HG02981 (cell line): Measurements from ENCODE around the gene IQSEC3.

ENCODE experiments used
- ATAC-seq: cut with Tn5 transposase; IDR thresholded peaks from one replicate; pipeline ENCODE4 v1.9.1; 2021; ENCODE audit warnings: mild to moderate bottlenecking, moderate library complexity; ENCODE audit not compliant: unreplicated experiment

Gene IQSEC3

DNA sequence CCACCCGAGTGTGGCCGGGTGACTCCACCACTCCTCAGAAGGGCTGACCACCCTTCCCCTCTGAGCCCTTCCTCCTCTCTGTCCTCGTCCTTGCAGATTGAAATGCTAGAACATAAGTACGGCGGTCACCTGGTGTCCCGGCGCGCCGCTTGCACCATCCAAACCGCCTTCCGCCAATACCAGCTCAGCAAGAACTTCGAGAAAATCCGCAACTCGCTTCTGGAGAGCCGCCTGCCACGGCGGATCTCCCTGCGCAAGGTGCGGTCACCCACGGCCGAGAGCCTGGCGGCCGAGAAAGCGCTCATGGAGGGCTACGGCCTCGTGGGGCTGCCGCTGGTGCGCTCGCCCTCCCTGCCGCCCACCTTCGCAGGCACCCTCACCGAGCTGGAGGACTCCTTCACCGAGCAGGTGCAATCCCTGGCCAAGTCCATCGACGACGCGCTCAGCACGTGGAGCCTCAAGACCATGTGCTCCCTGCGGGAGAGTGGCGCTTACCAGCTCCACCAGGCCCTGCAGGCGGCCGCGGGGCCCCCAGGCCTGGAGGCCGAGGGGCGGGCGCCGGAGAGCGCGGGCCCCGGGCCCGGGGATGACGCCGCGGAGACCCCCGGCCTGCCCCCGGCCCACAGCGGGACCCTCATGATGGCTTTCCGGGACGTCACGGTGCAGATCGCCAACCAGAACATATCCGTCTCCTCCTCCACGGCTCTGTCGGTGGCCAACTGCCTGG, 71.8 kb downstream of the IQSEC3 start:
- ATAC-seq, result no peak

DNA sequence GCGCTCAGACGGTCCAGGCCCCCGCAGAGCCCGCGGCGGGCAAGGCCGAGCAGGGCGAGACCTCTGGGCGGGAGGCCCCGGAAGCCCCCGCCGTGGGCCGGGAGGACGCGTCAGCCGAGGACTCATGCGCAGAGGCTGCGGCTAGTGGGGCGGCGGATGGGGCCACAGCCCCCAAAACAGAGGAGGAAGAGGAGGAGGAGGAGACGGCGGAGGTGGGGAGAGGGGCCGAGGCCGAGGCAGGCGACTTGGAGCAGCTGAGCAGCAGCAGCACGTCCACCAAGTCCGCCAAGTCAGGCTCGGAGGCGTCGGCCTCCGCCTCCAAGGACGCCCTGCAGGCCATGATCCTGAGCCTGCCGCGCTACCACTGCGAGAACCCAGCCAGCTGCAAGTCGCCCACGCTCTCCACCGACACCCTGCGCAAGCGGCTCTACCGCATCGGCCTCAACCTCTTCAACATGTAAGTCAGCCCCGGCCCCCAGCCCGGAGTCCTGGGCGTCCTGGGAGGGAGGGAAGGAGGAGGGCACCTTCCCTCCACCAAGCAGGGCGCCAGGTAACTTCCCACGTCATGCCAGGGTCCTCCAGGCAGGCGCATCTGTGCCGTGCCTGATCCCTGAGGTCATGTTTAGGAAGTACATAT, 72.4 kb downstream of the IQSEC3 start:
- no peak for ATAC-seq

DNA sequence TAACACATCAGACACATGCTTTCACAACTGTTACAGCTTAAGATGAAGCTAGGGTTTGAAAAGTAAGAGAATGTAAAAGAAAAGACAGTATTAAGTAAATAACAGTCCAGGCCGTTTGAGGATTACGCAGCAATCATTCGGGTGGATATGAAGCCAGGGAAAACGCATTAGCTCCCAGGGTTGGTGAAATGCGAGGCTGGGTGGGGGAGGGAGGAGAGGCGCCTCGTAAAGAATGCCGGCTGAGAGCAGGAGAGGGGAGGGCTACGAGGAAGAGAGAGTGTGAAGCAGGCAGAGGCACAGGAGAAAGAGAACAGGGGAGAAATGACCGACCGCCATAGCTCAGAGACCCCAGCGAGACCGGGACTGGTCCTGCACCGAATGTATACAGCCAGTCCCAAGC, 73.0 kb downstream of the IQSEC3 start:
- ATAC-seq, result no peak

DNA sequence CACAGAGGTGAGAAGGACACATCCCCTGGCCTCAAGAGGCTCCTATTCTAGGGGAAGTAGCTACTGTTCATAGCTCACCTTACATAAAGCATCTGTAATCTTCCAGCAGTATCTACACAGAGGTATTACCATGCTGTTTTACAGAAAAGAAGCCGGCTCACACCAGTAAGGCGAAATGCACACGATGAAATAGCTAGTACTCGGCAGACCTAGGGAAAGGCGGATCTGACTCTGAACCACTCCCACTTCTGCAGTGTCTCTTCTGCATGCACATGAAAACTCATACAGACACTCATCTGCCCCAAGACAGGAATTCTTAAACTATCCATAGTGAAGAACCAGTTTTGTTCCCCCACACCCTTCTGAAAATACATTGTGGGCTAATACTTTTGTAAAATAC, 73.6 kb downstream of the IQSEC3 start:
- ATAC-seq, result no peak

DNA sequence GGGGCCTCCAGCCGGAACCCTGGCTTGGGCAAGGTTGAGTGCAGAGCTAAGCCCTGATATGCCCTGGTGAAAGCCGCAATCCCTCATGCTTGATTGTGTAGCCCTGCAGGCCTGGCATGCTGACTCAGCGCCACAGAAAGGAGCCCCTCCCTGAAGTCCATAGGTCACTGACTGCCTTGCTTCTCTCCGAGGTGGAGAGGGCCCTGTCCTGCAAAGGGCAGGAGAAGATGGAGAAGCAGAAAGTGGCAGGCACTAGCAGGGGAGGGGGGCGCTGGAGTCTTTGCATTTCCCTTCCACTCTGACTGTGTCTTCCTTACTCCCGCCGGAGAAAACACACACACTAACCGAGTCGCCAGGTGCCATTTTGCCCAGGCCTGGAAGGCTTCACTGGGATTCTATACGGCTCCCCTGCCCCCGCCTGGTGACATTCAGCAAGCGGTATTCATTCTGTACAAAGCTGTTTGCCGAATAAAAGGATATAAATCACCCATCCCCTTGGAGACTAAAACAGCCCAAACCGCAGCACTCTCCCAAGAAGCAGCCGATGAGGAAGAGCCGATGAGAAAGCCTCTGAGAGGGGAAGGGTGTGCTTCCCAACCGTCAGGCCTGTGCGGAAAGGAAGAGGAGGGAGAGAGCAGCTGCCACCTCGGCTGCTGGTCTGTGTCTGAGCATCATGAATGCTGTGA, 77.5 kb downstream of the IQSEC3 start:
- no peak for ATAC-seq

DNA sequence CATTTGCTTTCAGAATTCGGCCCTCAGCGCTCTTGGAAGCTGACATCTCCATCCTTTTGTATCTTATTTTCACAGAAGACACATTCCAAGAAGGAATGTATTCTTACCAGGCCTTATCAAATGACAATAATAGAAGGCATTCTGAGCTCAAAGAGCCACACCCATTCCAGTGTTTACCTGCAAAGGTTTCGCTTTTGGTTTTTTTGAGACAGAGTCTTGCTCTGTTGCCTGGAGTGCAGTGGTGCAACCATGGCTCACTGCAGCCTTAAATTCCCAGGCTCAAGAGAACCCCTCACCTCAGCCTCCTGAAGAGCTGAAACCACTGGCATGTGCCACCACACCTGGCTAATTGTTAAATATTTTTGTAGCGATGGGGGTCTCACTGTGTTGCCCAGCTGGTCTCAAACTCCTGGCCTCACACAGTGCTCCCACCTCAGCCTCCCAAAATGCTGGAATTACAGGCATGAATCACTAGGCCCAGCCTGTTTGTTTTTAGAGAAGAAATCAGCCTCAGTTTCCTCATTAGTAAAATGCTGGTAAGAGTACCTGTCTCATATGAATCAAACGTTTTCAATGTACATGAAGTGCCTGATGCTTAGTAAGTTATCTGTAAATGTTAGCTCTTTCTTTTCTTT, 78.2 kb downstream of the IQSEC3 start:
- no peak for ATAC-seq

DNA sequence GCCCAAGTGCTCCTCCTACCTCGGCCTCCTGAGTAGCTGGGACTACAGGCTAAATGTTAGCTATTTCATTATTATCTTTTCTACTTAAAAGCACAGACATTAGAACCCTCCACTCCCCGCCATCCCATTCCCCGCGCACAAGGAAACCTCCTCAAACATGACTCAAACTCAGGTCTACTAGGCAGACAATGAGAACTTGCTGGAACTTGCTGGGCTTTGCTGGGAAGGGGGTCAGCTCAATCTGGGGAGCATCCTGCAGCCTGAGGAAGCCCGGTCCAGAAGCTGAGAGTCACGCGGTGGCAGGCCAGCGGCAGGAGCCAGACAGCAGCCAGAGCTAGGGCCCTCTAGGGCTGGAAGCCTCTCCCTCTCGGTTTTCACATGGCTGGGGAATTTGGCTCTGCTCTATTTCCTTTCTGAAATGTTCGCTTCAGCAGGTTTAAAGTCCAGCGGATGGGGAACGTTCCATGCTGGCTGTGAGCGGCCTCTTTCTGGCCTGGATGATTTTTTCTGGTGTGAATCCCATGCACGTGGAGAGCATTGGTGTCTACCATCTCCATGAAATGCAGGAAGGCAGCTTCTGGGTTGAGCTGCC, 78.9 kb downstream of the IQSEC3 start:
- no peak for ATAC-seq

DNA sequence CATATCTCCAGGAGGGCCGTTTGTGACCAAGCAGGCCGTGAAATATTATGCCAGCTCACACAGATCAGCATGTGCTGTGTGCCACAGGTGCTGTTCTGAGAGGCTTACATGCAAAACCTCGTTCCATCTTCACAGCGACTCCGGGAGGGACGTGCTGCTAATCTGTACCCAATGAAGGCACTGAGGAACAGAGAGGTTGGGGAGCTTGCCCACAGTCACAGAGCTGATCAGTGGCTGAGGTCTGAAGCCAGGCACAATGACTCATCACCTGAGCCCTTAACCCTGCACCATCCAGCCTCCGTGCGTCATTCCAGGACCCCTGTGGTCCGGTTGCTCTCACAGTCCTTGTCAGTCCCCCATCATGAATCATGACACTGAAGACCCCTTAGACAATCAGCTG, 80.7 kb downstream of the IQSEC3 start:
- ATAC-seq, result no peak

DNA sequence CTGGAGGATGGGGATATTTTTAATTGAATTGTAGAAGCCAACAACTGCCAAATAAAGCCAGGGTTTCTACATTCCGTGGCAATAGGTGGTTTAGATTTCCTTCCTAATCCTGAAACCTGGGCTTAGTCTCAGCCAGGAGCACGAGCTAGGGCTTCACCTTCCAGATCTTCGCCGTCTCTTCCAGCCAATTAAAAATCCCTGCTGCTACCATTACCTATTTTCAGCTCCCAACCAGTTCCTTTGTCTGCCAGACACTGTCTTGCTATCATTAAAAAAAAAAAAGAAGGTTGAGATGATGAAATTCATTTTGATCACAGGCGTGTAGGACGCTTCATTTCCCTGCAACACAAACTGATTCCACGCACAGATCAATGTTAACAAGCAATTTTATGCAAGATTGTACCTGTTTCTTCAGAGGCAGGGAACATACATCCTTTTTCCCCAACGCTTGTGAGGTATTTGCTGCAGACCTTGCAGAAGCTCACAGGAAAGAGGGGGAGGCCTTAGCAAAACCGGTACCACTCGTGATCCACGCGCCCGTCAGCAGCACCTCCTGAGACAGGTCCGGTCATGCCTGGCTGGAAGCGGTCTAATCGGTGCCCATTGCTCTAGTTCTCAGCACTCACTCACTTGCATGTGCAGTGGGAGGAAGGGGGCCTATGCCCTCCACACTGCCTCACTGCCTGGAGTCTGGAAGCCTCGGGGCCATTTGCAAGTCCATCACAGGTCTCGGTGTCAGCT, 82.3 kb downstream of the IQSEC3 start:
- ATAC-seq, result no peak

DNA sequence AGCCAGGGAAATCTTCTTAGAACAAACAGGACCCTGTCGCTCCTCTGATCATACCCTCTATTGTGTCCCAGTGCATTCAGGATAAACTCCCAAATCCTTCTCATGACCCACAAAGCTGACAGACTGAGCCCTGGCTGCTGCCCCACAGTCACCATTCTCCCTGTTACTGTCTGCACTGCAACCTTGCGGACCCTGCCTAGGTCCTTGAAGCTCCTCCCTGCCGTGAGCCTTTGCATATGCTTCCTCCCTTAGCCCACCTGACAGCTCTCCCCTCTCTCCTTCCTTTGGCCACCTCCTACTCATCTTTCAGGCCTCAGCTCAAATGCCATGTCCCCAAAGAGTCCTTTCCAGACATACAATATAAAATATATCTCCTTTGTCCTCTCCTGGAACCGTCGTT, 85.0 kb downstream of the IQSEC3 start:
- ATAC-seq, result no peak

DNA sequence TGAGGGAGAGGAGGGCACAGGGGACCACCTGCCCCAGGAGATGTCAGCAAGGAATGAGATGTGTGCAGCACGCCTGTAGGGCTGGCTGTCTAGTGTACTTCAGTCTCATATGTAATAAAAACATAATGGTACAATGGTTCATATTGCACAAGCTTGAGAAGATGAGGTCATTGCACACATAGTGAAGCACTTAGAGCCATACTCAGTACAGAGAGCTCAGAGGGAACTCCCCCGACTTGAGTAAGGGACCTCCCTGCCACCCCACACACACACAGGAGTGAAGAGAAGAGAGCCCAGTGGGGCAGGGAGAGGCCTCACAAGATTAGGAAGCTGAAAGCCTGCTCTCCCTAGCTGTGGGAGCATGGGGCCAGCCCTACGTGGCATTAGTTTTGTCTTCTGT, 85.9 kb downstream of the IQSEC3 start:
- no peak for ATAC-seq

DNA sequence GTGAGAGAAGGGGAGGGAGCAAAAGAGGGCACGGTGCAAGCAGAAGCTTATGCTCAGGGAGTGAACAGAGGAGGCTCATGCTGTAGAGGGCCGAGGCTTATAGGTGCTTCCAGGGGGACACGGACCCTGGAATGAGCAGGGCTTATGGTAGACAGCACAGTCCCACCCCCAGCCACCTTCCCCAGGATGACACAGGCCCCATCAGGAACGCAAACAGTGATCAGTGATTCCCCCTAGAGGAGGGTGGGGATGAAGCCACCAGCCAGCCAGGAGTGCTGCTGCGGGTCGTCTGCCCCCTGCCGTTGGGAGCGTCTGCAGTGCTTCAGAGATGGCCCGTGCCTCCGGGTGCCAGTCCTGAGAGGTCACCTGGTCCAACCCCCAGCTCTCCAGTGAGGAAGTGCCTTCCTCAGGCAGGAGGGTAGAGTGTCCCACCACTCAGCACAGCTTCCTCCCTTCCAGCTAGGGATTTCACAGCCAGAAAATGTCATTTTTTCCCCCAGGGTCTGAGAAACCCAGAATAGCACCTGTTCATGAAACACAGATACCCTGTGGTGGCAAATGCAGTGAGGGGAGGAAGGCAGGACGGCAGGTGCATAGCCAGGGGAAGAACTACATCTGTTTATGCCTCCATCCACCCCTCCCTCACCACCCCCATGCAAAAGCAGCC, 86.6 kb downstream of the IQSEC3 start:
- ATAC-seq, result no peak

DNA sequence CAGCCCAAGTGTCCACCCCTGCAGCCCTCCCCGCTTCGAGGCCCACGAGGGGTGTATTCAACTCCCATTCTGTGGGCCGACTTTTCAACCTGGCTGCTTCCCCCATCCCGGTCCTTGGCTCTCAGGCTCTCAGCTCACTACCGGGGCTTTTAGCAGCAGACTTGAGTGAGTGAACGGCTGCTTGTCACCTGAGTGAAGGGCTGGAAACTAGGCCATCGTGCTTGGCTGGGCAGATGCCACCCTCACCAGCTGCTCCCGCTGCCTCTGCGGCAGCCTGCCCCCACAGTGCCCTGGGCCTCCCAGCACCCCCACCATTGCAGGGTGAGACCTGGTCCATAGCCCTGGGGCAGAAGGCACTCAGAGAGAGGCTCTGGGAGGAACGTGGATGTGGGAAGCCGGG, 87.5 kb downstream of the IQSEC3 start:
- no peak for ATAC-seq

DNA sequence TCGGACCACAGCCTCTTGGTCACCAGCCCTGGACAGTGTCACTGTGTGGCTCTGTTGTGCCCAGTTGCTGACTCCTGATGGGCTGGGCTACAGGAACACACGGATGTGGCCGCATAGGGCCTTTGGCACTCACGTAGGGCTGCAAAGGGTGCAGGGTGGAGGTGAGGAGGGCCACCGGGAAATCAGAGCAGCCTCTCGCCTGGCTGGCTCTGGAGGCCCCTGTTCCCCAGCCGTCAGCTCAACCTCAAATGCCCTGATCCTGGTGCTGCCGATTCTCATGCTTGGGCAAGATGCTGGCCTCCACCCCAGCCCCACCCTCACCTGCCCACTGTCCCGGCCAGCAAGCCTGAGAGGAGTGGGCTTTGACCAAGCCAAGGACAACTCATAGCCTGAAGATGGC, 88.4 kb downstream of the IQSEC3 start:
- no peak for ATAC-seq

DNA sequence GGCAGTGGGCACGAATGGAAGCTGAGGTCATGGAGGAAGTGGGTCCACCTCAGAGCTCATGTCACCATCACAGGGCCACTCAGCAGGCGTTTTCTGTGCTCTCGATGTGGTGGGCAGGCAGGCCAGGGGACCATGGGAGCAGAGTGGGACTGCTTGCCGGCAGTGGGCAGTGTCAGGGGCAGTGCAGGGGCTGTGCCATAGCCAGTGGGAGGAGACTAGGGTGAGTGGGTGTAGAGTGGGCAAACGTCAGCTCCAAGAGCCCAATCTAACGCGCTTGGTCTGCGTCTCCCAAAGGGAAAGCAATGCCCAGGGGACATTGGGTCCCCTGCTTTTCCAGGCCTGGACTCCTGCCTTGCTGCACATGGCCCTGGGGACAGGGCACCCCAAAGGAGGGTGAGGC, 89.1 kb downstream of the IQSEC3 start:
- ATAC-seq, result no peak

DNA sequence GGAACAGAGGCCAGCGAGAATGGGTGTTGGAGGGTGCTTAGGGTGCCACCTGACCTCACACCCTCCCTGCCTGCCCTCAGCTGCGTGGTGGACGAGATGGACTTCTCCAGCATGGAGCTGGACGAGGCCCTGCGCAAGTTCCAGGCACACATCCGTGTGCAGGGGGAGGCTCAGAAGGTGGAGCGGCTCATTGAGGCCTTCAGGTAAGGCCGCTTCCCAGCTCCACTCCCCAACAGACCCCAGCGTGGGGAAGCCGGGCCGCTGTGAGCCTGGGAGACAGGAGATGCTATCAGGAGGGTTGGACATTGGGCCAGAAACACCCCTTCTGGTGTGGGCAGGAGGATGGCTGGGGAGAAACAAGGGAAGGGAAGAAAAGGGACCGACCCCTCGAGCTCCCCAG, 90.4 kb downstream of the IQSEC3 start:
- ATAC-seq, result no peak

DNA sequence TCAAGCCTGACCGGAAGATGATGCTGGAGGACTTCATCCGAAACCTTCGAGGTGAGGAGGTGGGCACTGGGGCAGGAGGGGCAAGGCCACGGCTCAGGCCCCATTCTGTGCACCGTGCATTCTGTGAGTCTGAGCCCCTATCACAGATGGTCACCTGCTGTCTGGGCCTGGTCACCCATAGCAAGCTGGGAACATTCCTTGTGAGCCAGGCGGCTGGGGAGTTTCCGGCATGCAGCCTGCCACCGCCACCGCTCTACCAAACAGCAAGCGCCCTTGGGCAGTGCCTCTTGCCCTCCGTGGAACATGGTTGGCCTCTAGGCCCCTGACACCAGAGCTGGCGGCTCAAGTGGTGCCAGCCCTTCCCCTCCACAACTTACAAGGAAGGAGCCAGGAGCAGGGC, 91.1 kb downstream of the IQSEC3 start:
- ATAC-seq, result no peak

DNA sequence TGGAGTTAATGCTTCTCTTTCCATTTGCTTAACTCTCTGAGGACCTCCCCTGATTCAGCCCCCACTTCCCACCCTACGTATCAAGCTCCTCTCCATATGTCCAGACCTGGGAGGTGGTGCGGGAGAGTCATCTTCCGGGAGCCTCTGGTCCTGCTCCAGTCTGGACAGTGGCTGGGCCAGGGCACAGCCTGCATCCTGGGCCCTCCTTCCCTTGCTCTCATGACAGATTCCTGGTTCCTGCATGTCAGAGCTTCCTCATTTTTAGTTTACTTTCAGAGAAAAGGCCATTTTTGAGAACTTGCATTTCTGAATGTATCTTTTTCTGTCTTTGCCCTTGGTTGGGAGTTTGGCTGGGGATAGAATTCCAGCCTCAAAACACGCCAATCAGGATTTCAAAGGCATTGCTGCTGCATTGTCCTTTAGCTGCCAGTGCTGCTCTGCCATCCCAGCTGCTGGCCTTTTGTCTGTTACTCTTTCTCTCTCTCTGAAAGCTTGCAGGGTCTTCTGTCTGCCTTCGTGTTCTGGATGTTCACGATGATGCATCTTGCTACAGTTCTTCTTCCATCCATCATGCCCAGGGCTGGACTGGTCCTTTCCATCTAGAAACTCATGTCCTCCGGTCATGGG, 92.7 kb downstream of the IQSEC3 start:
- no peak for ATAC-seq

DNA sequence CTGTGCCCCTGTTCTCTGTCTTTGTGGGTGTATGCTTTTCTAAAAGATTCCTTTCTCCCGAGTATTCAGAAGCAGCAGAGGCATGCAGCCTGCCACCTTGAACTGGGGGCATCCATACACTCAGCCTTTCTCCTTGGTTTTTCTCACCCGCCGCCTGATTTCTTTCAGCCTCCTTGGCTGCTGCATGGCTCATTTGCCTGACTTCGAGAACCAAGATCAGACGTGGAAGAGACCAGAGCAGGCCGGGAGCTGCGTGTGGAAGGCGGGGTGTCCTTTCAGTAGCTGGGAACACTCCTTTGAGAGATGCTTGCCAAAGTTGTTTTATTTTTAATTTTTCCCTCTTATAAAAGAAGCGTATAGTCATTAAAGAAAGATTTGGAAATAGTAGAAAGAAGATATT, 94.3 kb downstream of the IQSEC3 start:
- ATAC-seq, result no peak

DNA sequence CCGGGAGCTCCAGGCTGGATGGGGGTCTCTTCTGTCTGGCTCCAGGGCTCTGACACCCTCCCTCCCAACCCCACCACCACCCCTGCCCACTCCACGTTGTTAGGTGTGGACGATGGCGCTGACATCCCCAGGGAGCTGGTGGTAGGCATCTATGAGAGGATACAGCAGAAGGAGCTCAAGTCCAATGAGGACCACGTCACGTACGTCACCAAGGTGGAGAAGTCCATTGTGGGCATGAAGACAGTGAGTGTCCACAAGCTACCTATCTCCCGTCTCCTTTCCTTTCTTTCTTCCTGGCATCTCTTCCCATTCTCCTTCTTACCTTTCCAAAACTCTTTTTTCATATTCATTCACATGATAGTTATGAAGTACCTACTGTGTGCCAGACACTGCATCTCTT, 95.3 kb downstream of the IQSEC3 start:
- no peak for ATAC-seq
